Activated CD4-positive, alpha-beta T cell treated with anti-CD3 and anti-CD28 coated beads, Interleukin-2, amount 50 U/mL, for 4 hours (primary cell): ENCODE measurements around the gene KCNAB3.
A peak's percentile ranks its signal among the peaks of the same experiment; 100 is the strongest.

Source experiments
- DNase-seq, 2 experiments: peaks; one replicate each; pipeline ENCODE4 v3.0.0-alpha.2; 2020

Gene KCNAB3

GRCh38 chr17:7897090-7897489, 32.6 kb downstream of the KCNAB3 start:
- DNase-seq, result no peak

GRCh38 chr17:7894866-7895265, 34.8 kb downstream of the KCNAB3 start:
- DNase-seq, result no peak

DNA sequence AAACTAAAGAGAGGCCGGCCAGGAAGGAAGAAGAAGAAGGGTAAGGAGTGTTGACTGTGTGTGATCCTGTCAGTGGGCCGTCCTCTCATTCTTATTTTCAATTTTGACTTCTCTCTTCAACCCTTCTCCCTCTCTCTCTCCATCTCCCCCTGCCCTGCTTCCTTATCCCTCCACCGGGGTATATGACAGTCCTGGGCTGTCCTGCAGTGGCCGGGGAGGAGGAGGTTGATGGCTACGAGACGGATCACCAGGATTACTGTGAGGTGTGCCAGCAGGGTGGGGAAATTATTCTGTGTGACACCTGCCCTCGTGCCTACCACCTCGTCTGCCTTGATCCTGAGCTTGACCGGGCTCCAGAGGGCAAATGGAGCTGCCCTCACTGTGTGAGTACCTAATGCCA, 35.4 kb downstream of the KCNAB3 start:
- DNase-seq, result no peak

- no peak for DNase-seq
Observed at GRCh38 chr17:7893187-7893880, 36.3 kb downstream of the KCNAB3 start.

DNA sequence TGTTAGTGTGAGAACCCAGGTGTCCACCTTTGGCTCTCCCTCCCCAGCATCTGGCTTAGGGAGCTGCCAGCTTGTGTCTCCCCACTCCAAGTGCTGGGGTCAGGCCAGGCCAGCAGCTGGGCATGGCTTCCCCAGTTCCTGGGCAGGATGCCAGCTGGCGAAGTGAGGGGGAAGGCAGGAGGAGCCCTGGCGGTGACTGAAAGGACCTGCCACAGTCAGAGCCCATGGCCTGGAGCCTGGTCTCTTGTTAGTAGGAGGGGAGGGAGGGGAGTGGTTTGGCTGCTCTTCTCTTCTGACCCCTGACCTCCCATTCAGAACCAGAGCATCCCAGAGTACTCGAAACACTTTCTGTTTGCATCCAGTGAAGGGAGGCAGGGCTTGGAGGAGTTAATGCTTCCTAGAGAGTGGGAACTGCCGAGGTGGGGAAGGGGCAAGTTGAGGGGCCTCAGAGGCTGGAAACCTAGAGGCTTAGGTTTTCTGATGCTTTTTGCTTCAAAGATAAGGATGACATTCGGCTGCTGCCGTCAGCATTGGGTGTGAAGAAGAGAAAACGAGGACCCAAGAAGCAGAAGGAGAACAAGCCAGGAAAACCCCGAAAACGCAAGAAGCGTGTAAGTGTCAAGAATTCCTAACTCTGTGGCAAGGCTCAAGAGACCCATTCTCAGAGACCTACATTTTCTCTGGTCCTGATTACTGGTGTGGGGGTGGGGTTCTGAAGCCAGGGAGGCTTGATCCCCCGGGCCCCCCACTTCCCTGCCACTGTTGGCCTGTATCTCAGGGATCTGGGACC, 40.3 kb downstream of the KCNAB3 start:
- DNase-seq, result no peak

DNA sequence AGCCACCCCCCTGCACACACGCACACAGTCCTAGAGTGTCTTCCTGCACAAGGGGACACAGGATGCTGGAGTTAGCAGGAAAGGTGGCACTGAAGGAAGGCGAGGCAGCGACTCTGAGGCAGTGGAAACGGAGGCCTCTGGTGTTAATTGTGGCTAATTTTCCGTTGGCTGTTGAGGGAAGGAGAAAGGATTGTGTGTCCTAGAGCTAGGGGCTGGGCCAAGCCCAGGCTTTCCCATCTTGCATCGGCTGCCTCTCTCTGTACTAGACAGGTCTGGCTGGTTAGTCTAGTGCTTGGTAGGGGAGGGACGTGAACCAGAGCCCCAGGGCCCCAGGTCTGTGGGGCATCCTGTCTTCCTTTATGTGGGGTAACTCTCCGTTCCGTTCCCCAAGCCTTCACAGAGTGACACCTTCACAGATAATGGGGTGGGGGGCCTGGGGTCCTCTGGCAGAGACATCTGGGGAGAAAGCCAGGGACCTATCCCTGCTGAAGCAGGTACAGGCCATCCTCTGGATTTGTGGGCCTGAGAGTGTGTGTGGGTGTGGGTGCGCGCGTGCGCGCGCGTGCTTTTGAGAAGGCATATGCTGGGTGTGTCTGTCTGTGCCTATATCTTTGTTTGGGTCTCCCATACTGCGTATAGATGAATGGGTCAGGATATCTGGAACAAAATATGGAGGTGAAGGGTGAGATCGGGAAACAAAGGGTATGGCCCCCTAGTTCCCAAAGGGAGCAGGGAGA, 41.3 kb downstream of the KCNAB3 start, which contains the start of gene CHD3:
Gene CHD3 (plus strand): TSS at position 606 of the 737 bp plus-strand sequence. CDS start 212 bp downstream, outside the sequence.
- DNase-seq, result peak; percentile 45 to 50

- DNase-seq, result peak; percentile 91 to 92
Observed at GRCh38 chr17:7887482-7888183, 42.0 kb downstream of the KCNAB3 start.

GRCh38 chr17:7887038-7887481, 42.6 kb downstream of the KCNAB3 start:
- no peak for DNase-seq

DNA sequence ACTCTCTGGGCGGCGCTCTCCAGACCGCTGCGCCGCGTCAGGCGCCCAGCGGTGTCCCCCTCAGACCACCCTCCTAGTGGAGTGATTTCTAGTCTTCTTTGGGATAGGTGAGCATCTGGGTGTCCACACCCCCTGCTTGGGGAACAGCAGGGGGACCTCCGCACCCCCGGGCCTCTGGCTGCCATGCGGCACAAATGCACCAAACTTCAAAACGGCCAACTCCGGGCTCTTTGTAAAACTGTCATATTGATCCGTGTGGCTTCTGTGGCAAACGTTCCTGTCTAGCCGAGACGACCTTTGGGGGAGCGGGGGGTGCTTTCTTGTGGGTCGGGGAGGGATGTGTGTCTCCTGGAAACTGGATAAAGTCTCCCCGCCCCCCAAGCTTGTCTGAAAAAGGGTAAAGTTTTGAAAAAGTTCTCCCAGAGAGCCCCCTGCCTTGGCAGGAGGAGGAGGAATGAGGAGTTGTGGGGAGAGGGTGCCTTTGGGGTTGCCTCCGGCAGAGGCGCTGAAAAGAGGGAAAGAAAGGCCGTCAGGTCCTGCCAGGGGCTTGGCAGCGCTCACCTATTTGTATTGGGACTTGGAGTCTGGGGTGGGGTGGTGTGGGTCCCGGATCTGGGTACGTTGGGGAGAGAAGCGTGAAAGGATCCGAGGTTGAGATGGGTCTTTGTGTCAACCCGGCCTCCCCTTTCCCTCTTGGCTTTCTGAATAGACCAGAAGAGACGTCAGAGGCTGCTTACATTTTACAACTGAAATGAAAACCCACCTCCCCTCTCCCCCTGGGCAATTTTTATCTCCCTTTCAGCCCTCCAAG, 43.2 kb downstream of the KCNAB3 start:
- peak; percentile 46 to 55 for DNase-seq

DNA sequence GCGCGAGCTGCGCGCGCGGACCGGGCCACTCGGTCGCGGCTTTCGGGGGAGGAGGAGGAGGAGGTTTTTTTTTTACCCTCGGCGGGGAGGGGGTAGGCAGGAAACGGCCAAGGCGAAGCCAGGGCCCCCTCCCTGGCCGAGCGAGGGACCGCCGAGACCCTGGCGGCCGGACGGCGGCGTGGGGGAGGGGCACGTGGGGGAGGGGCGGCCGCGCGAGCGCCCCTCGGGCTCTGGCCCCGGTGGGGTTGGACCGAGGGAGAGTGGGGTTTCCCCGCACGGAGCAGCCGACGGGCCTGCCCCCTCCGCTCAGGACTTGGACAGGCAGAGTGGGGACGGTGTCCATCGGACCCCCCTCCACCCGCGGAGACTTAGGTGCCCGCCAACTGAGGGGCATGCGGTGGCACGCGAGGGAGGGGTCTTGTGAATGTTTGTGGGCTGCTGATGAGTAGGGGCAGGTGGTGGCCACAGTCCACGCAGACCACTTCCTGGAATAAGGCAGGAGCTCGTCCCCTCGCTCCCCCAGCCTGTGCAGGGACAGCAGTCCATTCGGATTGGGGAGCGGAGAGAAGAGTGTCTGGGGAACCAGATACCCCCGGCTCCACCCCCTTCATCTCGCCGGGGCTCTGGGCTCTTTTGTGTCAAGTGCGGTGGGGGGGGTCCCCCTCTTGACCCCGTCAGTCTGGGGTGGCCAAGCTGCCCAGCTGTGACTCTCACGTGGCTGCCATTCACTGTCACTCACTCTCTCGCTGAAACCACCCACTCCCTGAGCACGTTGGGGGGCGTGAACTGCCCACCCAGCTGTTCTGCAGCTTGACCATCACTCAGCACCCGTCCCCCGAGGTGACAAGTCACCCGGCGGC, 44.1 kb downstream of the KCNAB3 start:
- DNase-seq, result peak in 1 of 2 experiments; percentile 23

DNA sequence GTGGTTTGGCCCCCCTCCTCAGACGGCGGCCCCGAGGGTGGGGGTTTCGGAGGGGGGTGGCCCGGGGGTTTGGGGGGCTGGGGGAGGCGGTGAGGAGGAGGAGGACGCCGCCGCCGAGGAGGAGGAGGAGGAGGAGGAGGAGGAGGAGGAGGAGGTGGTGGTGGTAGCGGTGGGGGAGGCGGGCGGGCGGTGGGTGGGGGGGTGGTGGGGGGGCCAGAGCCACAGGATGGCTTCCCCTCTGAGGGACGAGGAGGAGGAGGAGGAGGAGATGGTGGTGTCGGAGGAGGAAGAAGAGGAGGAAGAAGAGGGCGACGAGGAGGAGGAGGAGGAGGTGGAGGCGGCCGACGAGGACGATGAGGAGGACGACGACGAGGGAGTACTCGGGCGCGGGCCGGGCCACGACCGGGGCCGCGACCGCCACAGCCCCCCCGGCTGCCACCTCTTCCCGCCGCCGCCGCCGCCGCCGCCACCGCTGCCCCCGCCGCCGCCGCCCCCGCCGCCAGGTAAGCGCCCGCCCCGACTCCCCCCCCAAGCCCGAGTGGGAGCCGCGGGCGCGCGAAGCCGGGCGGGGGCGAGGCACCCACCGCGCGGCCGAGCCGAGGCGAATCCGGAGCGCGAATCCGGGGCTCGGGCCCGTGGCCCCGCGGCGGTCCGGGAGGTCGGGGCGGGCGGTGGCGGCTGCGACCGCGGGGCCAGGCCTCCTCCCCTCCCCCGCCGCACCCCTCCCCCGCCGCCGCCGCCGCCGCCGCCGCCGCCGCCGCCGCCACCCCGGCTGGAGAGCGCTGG, 44.9 kb downstream of the KCNAB3 start:
- DNase-seq, result peak; percentile 45 to 50

DNA sequence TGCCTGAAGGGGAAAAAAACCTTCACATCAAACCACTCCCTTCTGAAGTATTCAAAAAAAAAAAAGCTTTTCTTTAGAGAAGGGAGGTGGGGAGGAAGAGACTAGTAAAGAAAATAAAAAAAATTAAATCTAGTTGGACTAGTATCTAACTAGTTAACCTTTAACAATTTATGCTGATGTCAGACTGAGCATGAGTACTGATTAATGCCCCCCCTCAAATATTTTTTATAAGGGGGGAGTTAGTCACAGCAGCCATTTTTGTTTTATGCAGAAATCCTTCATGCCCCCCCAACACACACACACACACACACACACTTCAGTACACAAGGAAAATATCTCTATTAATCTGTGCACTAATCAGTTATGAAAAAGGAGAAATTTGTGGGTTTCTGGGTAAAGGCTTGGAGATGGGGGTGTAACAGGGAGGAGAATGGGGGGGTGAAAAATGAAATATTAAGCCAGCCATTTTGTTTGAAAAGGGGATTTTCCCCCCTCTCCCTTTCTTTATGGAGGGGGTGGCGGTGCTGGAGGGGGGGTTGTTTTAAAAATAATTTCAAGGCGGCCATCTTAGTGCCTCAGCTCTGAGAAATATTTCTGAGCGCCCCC, 45.8 kb downstream of the KCNAB3 start:
- DNase-seq, result peak; percentile 34 to 41

DNA sequence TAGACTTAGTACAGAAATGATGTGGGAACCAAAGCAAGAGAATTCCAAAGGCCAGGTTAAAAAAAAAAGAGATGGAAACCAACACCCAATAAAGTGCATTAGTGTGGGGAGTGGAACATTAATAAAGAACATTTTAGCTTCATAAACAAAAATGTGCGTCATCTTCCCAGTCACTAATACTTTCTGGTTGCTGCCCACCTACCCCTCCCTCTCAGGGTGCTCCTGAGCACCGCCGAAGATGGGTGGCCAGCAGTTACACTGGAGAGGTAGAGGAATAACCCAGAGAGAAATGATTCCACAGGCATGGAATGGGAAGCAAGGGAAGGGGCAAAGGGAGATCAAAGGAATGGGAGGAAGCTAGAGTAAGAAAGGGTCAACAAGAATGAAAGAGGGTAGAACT, 47.0 kb downstream of the KCNAB3 start:
- DNase-seq, result no peak

DNA sequence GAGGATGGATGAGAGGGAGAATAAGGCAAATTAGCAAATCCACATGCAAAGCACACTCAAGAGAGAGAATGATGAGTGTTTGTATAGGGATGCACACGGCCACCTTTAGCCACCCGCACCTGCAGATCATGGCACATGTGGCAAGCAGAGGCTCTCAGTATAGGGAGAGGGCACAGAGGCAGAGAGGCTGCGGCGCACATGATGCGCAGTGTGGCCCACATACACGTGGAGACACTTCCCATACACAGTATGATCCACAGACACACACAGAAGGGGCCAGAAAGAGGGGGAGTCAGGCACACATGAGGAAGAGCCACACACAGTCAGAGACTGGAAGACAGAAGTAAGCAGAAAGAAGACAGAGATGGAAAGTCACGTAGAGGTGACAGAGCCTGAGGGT, 47.6 kb downstream of the KCNAB3 start:
- DNase-seq, result no peak

- no peak for DNase-seq
Observed at GRCh38 chr17:7881276-7882054, 48.2 kb downstream of the KCNAB3 start.

DNA sequence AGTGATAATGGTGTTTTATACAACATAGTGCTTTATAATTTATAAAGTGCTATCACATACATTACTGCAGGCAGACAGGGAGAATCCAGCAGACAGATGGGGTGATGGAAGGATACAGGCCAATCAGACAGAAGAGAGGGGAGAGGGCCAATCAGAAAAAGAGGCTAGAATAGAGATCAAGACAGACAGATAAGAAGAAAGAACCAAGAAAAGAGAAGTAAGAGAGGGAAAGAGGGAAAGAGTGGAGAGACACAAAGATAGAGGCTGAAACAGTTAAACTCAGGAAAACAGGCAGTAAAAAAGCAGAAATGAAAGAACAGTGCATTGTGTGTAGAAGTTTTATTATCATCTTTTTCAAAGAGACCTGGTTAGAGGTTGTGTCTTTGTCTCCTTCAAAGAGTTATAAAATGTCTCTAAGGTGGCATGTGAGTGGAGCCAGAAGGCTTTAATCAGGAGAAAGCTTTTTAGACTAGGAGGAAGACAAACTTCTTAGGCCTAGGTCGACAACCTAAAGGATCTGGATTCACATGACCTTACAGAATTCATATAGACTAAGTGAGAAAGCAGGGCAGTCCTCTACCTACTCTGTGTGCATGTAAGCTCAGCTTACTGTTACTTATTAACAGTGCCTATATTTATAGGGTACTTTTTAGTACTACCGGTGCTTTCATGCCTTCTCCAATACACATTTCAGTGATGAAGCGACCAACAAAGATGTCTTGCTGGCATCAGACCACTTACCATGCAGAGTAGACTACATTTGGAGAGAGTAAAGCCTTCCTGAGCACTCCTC, 49.4 kb downstream of the KCNAB3 start:
- no peak for DNase-seq

DNA sequence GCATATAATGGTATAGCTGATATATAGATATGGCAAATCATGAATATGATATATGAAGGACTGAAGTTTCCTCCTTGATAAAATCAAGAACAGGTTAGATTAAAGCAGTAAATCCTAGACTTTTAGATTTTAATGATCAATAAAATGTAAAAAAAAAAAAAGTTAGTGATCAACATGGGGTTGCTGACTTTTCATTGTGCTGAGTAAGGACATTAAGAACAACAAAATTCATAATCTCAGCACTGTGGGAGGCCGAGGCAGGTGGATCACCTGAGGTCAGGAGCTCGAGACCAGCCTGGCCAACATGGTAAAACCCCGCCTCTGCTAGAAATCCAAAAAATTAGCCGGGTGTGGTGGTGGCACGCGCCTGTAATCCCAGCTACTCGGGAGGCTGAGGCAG, 51.4 kb downstream of the KCNAB3 start:
- DNase-seq, result no peak

- DNase-seq, result no peak
Observed at GRCh38 chr17:7875804-7876370, 53.8 kb downstream of the KCNAB3 start.
